H1 (cell line): Measurements from ENCODE around the gene TPRKB. TPM values are rescaled to one million over a fixed set of nuclear protein-coding genes. Genes with fewer than 3 reads are reported as not detected.

Source experiments
- CHD1 ChIP-seq: IDR thresholded peaks from 2 replicates; pipeline ENCODE4 v1.6.1; 2012; ENCODE audit warnings: low read depth, low read length, improper control_type of control experiment
- CHD7 ChIP-seq: fragments of 300-600 bp; sonication (generic); IDR thresholded peaks from 2 replicates; pipeline ENCODE4 v1.7.1; 2012; ENCODE audit warnings: low read length, moderate library complexity, mild to moderate bottlenecking, inconsistent platforms; ENCODE audit not compliant: insufficient replicate concordance
- CTCF ChIP-seq, 3 experiments: IDR thresholded peaks; 1 replicate in 2 of 3; 2 replicates in 1 of 3; pipeline versions ENCODE4 v1.5.1 to v1.6.1; 2011; ENCODE audit warnings: low read length in 3 of 3, mild to moderate bottlenecking in 3 of 3, inconsistent platforms in 2 of 3, low read depth in 1 of 3, moderate library complexity in 1 of 3; ENCODE audit not compliant: insufficient read depth in 1 of 3; ENCODE audit errors: control extremely low read depth in 1 of 3
- MAX ChIP-seq: IDR thresholded peaks from 2 replicates; pipeline ENCODE4 v1.6.1; 2012; ENCODE audit warnings: inconsistent platforms
- NANOG ChIP-seq: IDR thresholded peaks from 2 replicates; pipeline ENCODE4 v1.6.1; 2011; ENCODE audit warnings: low read length, low read depth, mild to moderate bottlenecking, inconsistent platforms; ENCODE audit not compliant: insufficient read depth, poor library complexity, severe bottlenecking
- RNF2 ChIP-seq: fragments of 200-900, 300-1000 bp; sonication (generic); IDR thresholded peaks from 2 replicates; pipeline ENCODE4 v1.7.1; 2016; ENCODE audit warnings: borderline replicate concordance, low read depth, mild to moderate bottlenecking, antibody characterized with exemption, low read length; ENCODE audit not compliant: poor library complexity, severe bottlenecking; ENCODE audit errors: missing control alignments
- SP1 ChIP-seq: IDR thresholded peaks from 2 replicates; pipeline ENCODE4 v1.6.1; 2011; ENCODE audit warnings: low read depth, low read length
- TBP ChIP-seq: IDR thresholded peaks from 2 replicates; pipeline ENCODE4 v1.6.1; 2011; ENCODE audit warnings: low read depth, low read length, improper control_type of control experiment
- polyA plus RNA-seq, 7 experiments: library from polyadenylated mRNA; depleted of rRNA in 3 of 7; stranded (reverse) in 5 of 7; unstranded in 2 of 7; fragments of >200 nt in 5 of 7; fragments of 200-250 nt in 2 of 7; gene quantifications; 1 replicate in 5 of 7; 2 replicates in 1 of 7; 4 replicates in 1 of 7; pipeline versions ENCODE4 v1.2.1 to v1.2.3, GENCODE V29; 2011 to 2013; ENCODE audit warnings: missing spikeins in 2 of 7, mixed read lengths in 2 of 7
- total RNA-seq: library from RNA; stranded (reverse); fragmentation: NEBNext Ultra II Directional; extraction: Animal tissue kit (Norgen Biotek cat#: 25700); gene quantifications from 2 replicates; pipeline ENCODE4 v1.2.1, GENCODE V29; 2021

Gene TPRKB
- total and polyA plus RNA-seq, 2 of the 8 experiments (the other 6 are each of a cell fraction or from before 2014, with no cell fraction given) = 40.3 to 41.6 TPM

- TF ChIP-seq CHD7 (no peak), MAX (no peak), CTCF (IDR thresholded peaks at IDR 0.05; ENCODE audit: control extremely low read depth in 1 of 3, insufficient read depth in 1 of 3, low read depth in 1 of 3, low read length in 3 of 3) (no peak), TBP (no peak), NANOG (no peak), RNF2 (no peak), SP1 (no peak), CHD1 (no peak)
These were observed 22.2 kb upstream of the TPRKB start (continued) for GRCh38 chr2:73759285-73759764.
